HCT116 (cell line): ENCODE measurements around the gene CDC42EP1.

Source experiments
- CBX3 ChIP-seq: IDR thresholded peaks from 2 replicates; pipeline ENCODE4 v1.6.1; 2012; ENCODE audit warnings: low read depth
- CTCF ChIP-seq, 3 experiments: fragments of 200-600 bp in 1 of 3; sonication (generic) in 1 of 3; IDR thresholded peaks in 2 of 3; conservative IDR thresholded peaks in 1 of 3; 2 replicates each; pipeline ENCODE4 v1.5.1; 2012 to 2017; ENCODE audit warnings: low read depth in 2 of 3, low read length in 2 of 3, antibody characterized with exemption in 1 of 3, borderline replicate concordance in 1 of 3, control low read depth in 1 of 3, mild to moderate bottlenecking in 1 of 3, mixed read lengths in 1 of 3, mixed run types in 1 of 3, moderate library complexity in 1 of 3; ENCODE audit not compliant: insufficient read depth in 1 of 3
- EZH2phosphoT487 ChIP-seq: fragments of 200-600 bp; IDR thresholded peaks from 2 replicates; pipeline ENCODE4 v1.6.1; 2018; ENCODE audit warnings: antibody characterized with exemption, borderline replicate concordance
- JUND ChIP-seq: IDR thresholded peaks from 2 replicates; pipeline ENCODE4 v1.6.1; 2012
- MAX ChIP-seq: IDR thresholded peaks from 2 replicates; pipeline ENCODE4 v1.6.1; 2012
- POLR2A ChIP-seq: IDR thresholded peaks from 2 replicates; pipeline ENCODE4 v1.7.0; 2011; ENCODE audit warnings: borderline replicate concordance; ENCODE audit not compliant: insufficient read depth, insufficient read length; ENCODE audit errors: extremely low read depth
- SP1 ChIP-seq: IDR thresholded peaks from 2 replicates; pipeline ENCODE4 v1.6.1; 2012; ENCODE audit warnings: low read depth
- SRF ChIP-seq: IDR thresholded peaks from 2 replicates; pipeline ENCODE4 v1.6.1; 2012; ENCODE audit warnings: low read depth
- ZNF274 ChIP-seq: fragments of 200-500 bp; sonication (Bioruptor generic); IDR thresholded peaks from 2 replicates; pipeline ENCODE4 v1.6.1; 2014; ENCODE audit warnings: mild to moderate bottlenecking, low read depth, low read length, inconsistent platforms

- no peak for TF ChIP-seq CTCF (IDR thresholded peaks at IDR 0.05 in 2 of 3, conservative IDR thresholded peaks at IDR 0.05 in 1 of 3; ENCODE audit: borderline replicate concordance in 1 of 3, insufficient read depth in 1 of 3, low read depth in 2 of 3, low read length in 2 of 3)
- no peak for TF ChIP-seq POLR2A
- no peak for TF ChIP-seq ZNF274
- no peak for TF ChIP-seq EZH2phosphoT487
- TF ChIP-seq JUND: no peak
- TF ChIP-seq CBX3: no peak
- no peak for TF ChIP-seq MAX
- TF ChIP-seq SRF: no peak
- TF ChIP-seq SP1: no peak
Observed at GRCh38 chr22:37515901-37516300, 44.4 kb upstream of the CDC42EP1 start.
